SK-N-SH treated with all-trans-retinoic acid at 6 μM for 48 hours (cell line): ENCODE results near the gene SCAF1.

Experiments used
- ARNTL ChIP-seq: fragments of 450-650 bp; formaldehyde crosslinking; IDR thresholded peaks from 2 replicates; pipeline ENCODE4 v1.5.0; 2020; ENCODE audit warnings: low read depth, mild to moderate bottlenecking, moderate library complexity, borderline replicate concordance
- ESRRG ChIP-seq: fragments of 250-450 bp; sonication (Bioruptor Pico); IDR thresholded peaks from 2 replicates; pipeline ENCODE4 v1.6.1; 2021; ENCODE audit warnings: mild to moderate bottlenecking
- GLIS3 ChIP-seq: fragments of 250-450 bp; sonication (Bioruptor Pico); IDR thresholded peaks from 2 replicates; pipeline ENCODE4 v1.5.0; 2020; ENCODE audit warnings: mild to moderate bottlenecking, moderate library complexity
- RARB ChIP-seq: fragments of 250-450 bp; sonication (Bioruptor Pico); IDR thresholded peaks from 2 replicates; pipeline ENCODE4 v1.8.0; 2021; ENCODE audit warnings: mild to moderate bottlenecking, moderate library complexity
- SNAI2 ChIP-seq: fragments of 250-450 bp; sonication (Bioruptor Pico); IDR thresholded peaks from 2 replicates; pipeline ENCODE4 v1.5.0; 2020; ENCODE audit warnings: mild to moderate bottlenecking, moderate library complexity
- ZFP3 ChIP-seq: fragments of 250-450 bp; sonication (Bioruptor Pico); IDR thresholded peaks from 2 replicates; pipeline ENCODE4 v1.5.0; 2020; ENCODE audit warnings: mild to moderate bottlenecking, moderate library complexity
- ZFP30 ChIP-seq: fragments of 450-650 bp; formaldehyde crosslinking; IDR thresholded peaks from 2 replicates; pipeline ENCODE4 v1.5.0; 2022; ENCODE audit warnings: mild to moderate bottlenecking, moderate library complexity
- TF ChIP-seq, protein P1 (sequence below): fragments of 250-450 bp; sonication (Bioruptor Pico); IDR thresholded peaks from 2 replicates; pipeline ENCODE4 v1.5.1; 2020; ENCODE audit warnings: low read depth, mild to moderate bottlenecking, moderate library complexity
- TF ChIP-seq, protein P2 (sequence below): fragments of 250-450 bp; sonication (Bioruptor Pico); IDR thresholded peaks from 2 replicates; pipeline ENCODE4 v1.8.0; 2021; ENCODE audit warnings: low read depth, mild to moderate bottlenecking, moderate library complexity, borderline replicate concordance

DNA sequence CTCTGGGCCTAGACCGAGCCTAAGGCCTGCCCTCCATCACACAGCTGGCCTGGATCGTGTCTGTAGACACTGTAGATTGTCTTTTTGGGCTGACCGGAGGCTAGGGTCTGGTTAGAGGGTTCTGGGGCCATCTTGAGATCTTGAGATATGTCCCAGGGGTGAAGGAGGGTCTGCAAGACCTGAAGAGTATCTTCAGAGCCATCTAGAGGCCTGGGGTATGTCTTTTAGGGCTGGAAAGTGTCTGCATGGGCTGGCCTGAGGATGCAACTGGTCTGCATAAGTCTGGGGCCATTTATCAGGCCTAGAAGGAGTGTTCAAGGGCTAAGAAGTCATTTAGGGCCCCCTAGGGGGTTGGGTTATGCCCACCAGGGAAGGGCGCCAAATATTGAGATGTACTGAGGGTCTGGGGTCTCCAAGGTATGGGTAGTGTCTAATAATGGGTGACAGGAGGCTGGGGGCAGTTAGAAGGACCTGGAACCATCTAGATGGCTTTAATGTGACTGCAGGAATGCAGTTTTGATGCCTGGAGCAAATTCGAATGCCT is 555 bp downstream of the SCAF1 start:
- TF ChIP-seq ARNTL (CRISPR knock-in tag) (no peak), SNAI2 (CRISPR knock-in tag) (no peak), ZFP30 (CRISPR knock-in tag) (no peak), ESRRG (CRISPR knock-in tag) (no peak), ZFP3 (CRISPR knock-in tag) (no peak), GLIS3 (CRISPR knock-in tag) (no peak), RARB (CRISPR knock-in tag) (no peak)
- TF ChIP-seq, protein P1, sequence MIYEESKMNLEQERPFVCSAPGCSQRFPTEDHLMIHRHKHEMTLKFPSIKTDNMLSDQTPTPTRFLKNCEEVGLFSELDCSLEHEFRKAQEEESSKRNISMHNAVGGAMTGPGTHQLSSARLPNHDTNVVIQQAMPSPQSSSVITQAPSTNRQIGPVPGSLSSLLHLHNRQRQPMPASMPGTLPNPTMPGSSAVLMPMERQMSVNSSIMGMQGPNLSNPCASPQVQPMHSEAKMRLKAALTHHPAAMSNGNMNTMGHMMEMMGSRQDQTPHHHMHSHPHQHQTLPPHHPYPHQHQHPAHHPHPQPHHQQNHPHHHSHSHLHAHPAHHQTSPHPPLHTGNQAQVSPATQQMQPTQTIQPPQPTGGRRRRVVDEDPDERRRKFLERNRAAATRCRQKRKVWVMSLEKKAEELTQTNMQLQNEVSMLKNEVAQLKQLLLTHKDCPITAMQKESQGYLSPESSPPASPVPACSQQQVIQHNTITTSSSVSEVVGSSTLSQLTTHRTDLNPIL (CRISPR knock-in tag) = no peak
- TF ChIP-seq, protein P2, sequence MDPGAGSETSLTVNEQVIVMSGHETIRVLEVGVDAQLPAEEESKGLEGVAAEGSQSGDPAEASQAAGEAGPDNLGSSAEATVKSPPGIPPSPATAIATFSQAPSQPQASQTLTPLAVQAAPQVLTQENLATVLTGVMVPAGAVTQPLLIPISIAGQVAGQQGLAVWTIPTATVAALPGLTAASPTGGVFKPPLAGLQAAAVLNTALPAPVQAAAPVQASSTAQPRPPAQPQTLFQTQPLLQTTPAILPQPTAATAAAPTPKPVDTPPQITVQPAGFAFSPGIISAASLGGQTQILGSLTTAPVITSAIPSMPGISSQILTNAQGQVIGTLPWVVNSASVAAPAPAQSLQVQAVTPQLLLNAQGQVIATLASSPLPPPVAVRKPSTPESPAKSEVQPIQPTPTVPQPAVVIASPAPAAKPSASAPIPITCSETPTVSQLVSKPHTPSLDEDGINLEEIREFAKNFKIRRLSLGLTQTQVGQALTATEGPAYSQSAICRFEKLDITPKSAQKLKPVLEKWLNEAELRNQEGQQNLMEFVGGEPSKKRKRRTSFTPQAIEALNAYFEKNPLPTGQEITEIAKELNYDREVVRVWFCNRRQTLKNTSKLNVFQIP (CRISPR knock-in tag) = no peak
